A549 (cell line): ENCODE data around the gene TRAPPC2L. TPM values are rescaled to one million over a fixed set of nuclear protein-coding genes. Genes with fewer than 3 reads are reported as not detected.

Source experiments
- ATAC-seq, 2 experiments: fragments of 200-7000 bp in 1 of 2; fragments of >200 bp in 1 of 2; cut with Nextera tagmentation in 1 of 2; cut with Tn5 transposase in 1 of 2; 3 replicates each; pipeline versions ENCODE4 v1.8.0 to v1.9.1; 2018 to 2020; ENCODE audit warnings: mild to moderate bottlenecking in 1 of 2, moderate library complexity in 1 of 2
- CTCF ChIA-PET: fragments of 300-600 bp; sonication (Branson Sonifier 250); formaldehyde crosslinking; extraction: SDS; loops from one replicate; lab custom pipeline; 2021; ENCODE audit warnings: antibody characterized with exemption, inconsistent platforms; lab: Yijun Ruan, JAX
- POLR2A ChIA-PET: fragments of 350-600 bp; formaldehyde crosslinking; extraction: SDS; loops from one replicate; lab custom pipeline; 2021; ENCODE audit warnings: antibody characterized with exemption, inconsistent platforms; lab: Yijun Ruan, JAX
- DNase-seq, 2 experiments: peaks; one replicate each; pipeline versions ENCODE4 v3.0.0 to v3.0.0-alpha.2; 2011 to 2016; ENCODE audit warnings: low read depth in 1 of 2, low spot score in 1 of 2
- FAIRE-seq: peaks from 2 replicates; lab custom pipeline; 2011; peaks lifted over from hg19 to GRCh38; lab: Jason Lieb, UNC
- H3K27ac ChIP-seq, 2 experiments: fragments of >200 bp; sonication (Bioruptor Twin); formaldehyde crosslinking; 3 replicates each; pipeline ENCODE4 v1.5.1; 2016 to 2017
- H3K4me1 ChIP-seq: fragments of >200 bp; sonication (Bioruptor Twin); formaldehyde crosslinking; 3 replicates; pipeline ENCODE4 v1.6.1; 2016
- H3K4me2 ChIP-seq: fragments of >200 bp; sonication (Bioruptor Twin); formaldehyde crosslinking; 3 replicates; pipeline ENCODE4 v1.6.1; 2016
- H3K4me3 ChIP-seq: fragments of >200 bp; sonication (Bioruptor Twin); formaldehyde crosslinking; 3 replicates; pipeline ENCODE4 v1.5.1; 2016
- H3K9me3 ChIP-seq: fragments of >200 bp; sonication (Bioruptor Twin); formaldehyde crosslinking; 3 replicates; pipeline ENCODE4 v1.6.1; 2016
- BHLHE40 ChIP-seq: IDR thresholded peaks from 2 replicates; pipeline ENCODE4 v1.6.1; 2012; ENCODE audit warnings: low read depth, low read length, inconsistent platforms
- CBX2 ChIP-seq: fragments of 200-600 bp; sonication (generic); IDR thresholded peaks from 2 replicates; pipeline ENCODE4 v1.6.1; 2016; ENCODE audit warnings: low read depth, mild to moderate bottlenecking, borderline replicate concordance
- EHMT2 ChIP-seq: fragments of 200-600 bp; sonication (generic); IDR thresholded peaks from 2 replicates; pipeline ENCODE4 v1.6.1; 2016; ENCODE audit warnings: antibody characterized with exemption, low read depth, mild to moderate bottlenecking, moderate library complexity
- ESRRA ChIP-seq: fragments of 150-350 bp; IDR thresholded peaks from 2 replicates; pipeline ENCODE4 v1.6.1; 2014; ENCODE audit warnings: mild to moderate bottlenecking, low read length, borderline replicate concordance
- GATA3 ChIP-seq: IDR thresholded peaks from 2 replicates; pipeline ENCODE4 v1.6.1; 2012; ENCODE audit warnings: borderline replicate concordance
- HDAC2 ChIP-seq: fragments of 200-600 bp; sonication (generic); IDR thresholded peaks from 2 replicates; pipeline ENCODE4 v1.6.1; 2016
- KDM1A ChIP-seq: fragments of 200-600 bp; sonication (generic); IDR thresholded peaks from 2 replicates; pipeline ENCODE4 v1.6.1; 2016; ENCODE audit warnings: low read depth, mild to moderate bottlenecking
- KDM5A ChIP-seq: fragments of 200-600 bp; sonication (generic); IDR thresholded peaks from 2 replicates; pipeline ENCODE4 v1.6.1; 2016; ENCODE audit warnings: antibody characterized with exemption, mild to moderate bottlenecking
- MAFK ChIP-seq: fragments of 450-650 bp; IDR thresholded peaks from 2 replicates; pipeline ENCODE4 v1.6.1; 2014; ENCODE audit not compliant: partially characterized antibody
- NPAS2 ChIP-seq: fragments of 250-450 bp; sonication (Bioruptor Pico); IDR thresholded peaks from 2 replicates; pipeline ENCODE4 v1.8.0; 2022; ENCODE audit warnings: mild to moderate bottlenecking, moderate library complexity, borderline replicate concordance
- NR3C1 ChIP-seq: fragments of >200 bp; sonication (Bioruptor Twin); formaldehyde crosslinking; IDR thresholded peaks from 3 replicates; pipeline ENCODE4 v1.6.1; 2017
- PHF8 ChIP-seq: fragments of 200-600 bp; sonication (generic); IDR thresholded peaks from 2 replicates; pipeline ENCODE4 v1.6.1; 2016; ENCODE audit warnings: low read depth, mild to moderate bottlenecking, antibody characterized with exemption, moderate library complexity, borderline replicate concordance
- POLR2A ChIP-seq: IDR thresholded peaks from 2 replicates; pipeline ENCODE4 v1.6.1; 2012; ENCODE audit warnings: mild to moderate bottlenecking, low read length
- RAD21 ChIP-seq, 2 experiments: fragments of >200 bp in 1 of 2; sonication (Bioruptor Twin) in 1 of 2; formaldehyde crosslinking in 1 of 2; IDR thresholded peaks in 1 of 2; conservative IDR thresholded peaks in 1 of 2; 2 replicates in 1 of 2; 3 replicates in 1 of 2; pipeline ENCODE4 v1.6.1; 2012 to 2018; ENCODE audit warnings: inconsistent platforms in 1 of 2
- RARB ChIP-seq: fragments of 250-450 bp; sonication (Bioruptor Pico); IDR thresholded peaks from 2 replicates; pipeline ENCODE4 v1.8.0; 2021; ENCODE audit warnings: mild to moderate bottlenecking, moderate library complexity
- RFX5 ChIP-seq: fragments of 450-650 bp; IDR thresholded peaks from 2 replicates; pipeline ENCODE4 v1.7.1; 2014; ENCODE audit warnings: antibody characterized with exemption, mild to moderate bottlenecking, moderate library complexity
- RNF2 ChIP-seq: fragments of 200-600 bp; sonication (generic); IDR thresholded peaks from 2 replicates; pipeline ENCODE4 v1.6.1; 2016; ENCODE audit warnings: low read depth, mild to moderate bottlenecking, antibody characterized with exemption, moderate library complexity, borderline replicate concordance
- SREBF2 ChIP-seq: fragments of 450-650 bp; IDR thresholded peaks from 2 replicates; pipeline ENCODE4 v1.6.1; 2014; ENCODE audit warnings: mild to moderate bottlenecking, moderate library complexity
- TFCP2L1 ChIP-seq: fragments of 250-450 bp; sonication (Bioruptor Pico); IDR thresholded peaks from 2 replicates; pipeline ENCODE4 v1.5.0; 2021; ENCODE audit warnings: mild to moderate bottlenecking
- ZC3H11A ChIP-seq: fragments of 450-650 bp; IDR thresholded peaks from 2 replicates; pipeline ENCODE4 v1.6.1; 2014; ENCODE audit warnings: antibody characterized with exemption, mild to moderate bottlenecking
- ZFP36 ChIP-seq: fragments of 450-650 bp; IDR thresholded peaks from 2 replicates; pipeline ENCODE4 v1.6.1; 2014; ENCODE audit warnings: borderline replicate concordance; ENCODE audit not compliant: partially characterized antibody
- WGBS: methylation state at CpG from one replicate; pipeline ENCODE4 v1.1.6; 2017; ENCODE audit errors: missing lambda C conversion rate; 5-methylcytosine and 5-hydroxymethylcytosine counted together
- polyA plus RNA-seq, 4 experiments: library from polyadenylated mRNA; depleted of rRNA in 3 of 4; stranded (reverse); fragments of >200 nt; fragmentation: RNase III in 1 of 4; extraction: RNeasy Plus Mini Kit Qiagen cat#74134 plus additional on column Dnase treatment in 1 of 4; gene quantifications; 2 replicates in 3 of 4; 3 replicates in 1 of 4; pipeline ENCODE4 v1.2.3, GENCODE V29; 2011 to 2017
- TF ChIP-seq, protein P1 (sequence below): IDR thresholded peaks from 2 replicates; pipeline ENCODE4 v1.6.1; 2012
- TF ChIP-seq, protein P2 (sequence below): fragments of 450-650 bp; IDR thresholded peaks from 2 replicates; pipeline ENCODE4 v1.6.1; 2014; ENCODE audit warnings: antibody characterized with exemption
- TF ChIP-seq, protein P3 (sequence below): fragments of >200 bp; sonication (Bioruptor Twin); formaldehyde crosslinking; IDR thresholded peaks from 3 replicates; pipeline ENCODE4 v1.5.1; 2016
- TF ChIP-seq, protein P4 (sequence below): fragments of 150-350 bp; IDR thresholded peaks from 2 replicates; pipeline ENCODE4 v1.6.1; 2014; ENCODE audit warnings: low read depth, mild to moderate bottlenecking, low read length
- TF ChIP-seq, protein P5 (sequence below): fragments of >200 bp; sonication (Bioruptor Twin); formaldehyde crosslinking; IDR thresholded peaks from 3 replicates; pipeline ENCODE4 v1.6.1; 2016

The TRAPPC2L gene
- polyA plus RNA-seq, 2 of the 4 experiments (the other 2 are of a cell fraction), result 70.3 to 80.2 TPM

DNA sequence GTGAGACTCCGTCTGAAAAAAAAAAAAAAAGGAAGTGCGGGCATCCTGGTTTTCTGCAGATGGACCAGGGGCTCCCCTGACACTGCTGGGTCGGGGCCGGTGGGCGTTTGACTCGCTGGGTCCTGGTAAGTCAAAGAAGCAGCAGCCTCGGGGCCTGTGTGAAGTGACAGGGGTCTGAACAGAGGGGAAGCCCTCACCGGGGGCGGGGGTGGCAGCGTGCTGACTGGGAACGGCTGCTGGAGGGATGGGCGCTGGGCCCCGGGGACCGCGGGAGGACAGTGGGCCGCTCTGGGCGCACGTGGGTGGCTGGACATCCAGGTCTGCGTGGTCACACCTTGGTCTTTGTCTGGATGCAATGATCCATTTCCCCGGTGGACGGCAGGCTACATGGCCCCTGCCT is 8.4 kb upstream of the TRAPPC2L start:
- TF ChIP-seq ZFP36 (no peak), GATA3 (no peak), KDM1A (no peak), RARB (CRISPR knock-in tag) (no peak), POLR2A (no peak), RFX5 (no peak), PHF8 (no peak), CBX2 (no peak), ESRRA (no peak), SREBF2 (no peak), NPAS2 (no peak), HDAC2 (no peak), MAFK (no peak), RNF2 (no peak)
- TF ChIP-seq, protein P1, sequence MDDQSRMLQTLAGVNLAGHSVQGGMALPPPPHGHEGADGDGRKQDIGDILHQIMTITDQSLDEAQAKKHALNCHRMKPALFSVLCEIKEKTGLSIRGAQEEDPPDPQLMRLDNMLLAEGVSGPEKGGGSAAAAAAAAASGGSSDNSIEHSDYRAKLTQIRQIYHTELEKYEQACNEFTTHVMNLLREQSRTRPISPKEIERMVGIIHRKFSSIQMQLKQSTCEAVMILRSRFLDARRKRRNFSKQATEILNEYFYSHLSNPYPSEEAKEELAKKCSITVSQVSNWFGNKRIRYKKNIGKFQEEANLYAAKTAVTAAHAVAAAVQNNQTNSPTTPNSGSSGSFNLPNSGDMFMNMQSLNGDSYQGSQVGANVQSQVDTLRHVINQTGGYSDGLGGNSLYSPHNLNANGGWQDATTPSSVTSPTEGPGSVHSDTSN, result no peak
- TF ChIP-seq, protein P2, sequence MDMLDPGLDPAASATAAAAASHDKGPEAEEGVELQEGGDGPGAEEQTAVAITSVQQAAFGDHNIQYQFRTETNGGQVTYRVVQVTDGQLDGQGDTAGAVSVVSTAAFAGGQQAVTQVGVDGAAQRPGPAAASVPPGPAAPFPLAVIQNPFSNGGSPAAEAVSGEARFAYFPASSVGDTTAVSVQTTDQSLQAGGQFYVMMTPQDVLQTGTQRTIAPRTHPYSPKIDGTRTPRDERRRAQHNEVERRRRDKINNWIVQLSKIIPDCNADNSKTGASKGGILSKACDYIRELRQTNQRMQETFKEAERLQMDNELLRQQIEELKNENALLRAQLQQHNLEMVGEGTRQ, result no peak
- TF ChIP-seq, protein P3, sequence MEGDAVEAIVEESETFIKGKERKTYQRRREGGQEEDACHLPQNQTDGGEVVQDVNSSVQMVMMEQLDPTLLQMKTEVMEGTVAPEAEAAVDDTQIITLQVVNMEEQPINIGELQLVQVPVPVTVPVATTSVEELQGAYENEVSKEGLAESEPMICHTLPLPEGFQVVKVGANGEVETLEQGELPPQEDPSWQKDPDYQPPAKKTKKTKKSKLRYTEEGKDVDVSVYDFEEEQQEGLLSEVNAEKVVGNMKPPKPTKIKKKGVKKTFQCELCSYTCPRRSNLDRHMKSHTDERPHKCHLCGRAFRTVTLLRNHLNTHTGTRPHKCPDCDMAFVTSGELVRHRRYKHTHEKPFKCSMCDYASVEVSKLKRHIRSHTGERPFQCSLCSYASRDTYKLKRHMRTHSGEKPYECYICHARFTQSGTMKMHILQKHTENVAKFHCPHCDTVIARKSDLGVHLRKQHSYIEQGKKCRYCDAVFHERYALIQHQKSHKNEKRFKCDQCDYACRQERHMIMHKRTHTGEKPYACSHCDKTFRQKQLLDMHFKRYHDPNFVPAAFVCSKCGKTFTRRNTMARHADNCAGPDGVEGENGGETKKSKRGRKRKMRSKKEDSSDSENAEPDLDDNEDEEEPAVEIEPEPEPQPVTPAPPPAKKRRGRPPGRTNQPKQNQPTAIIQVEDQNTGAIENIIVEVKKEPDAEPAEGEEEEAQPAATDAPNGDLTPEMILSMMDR, result no peak
- Histone ChIP-seq H3K9me3 (no peaks in the 10 kb centered on the region), H3K27ac (no peak overlapping the region), H3K4me2 (no peak overlapping the region), H3K4me3 (no peak overlapping the region), H3K4me1 (no peaks in the 10 kb centered on the region)
- no peak for DNase-seq
- 88% methylated on average over 19 of the region's 21 CpGs for WGBS
- ChIA-PET POLR2A (interaction anchor here (0.6 kb wide), 1 partner anchor 51 kb away, joined by 5 read pairs; no protein-coding TSS in a partner anchor), CTCF (interaction anchor here (0.6 to 2.5 kb wide), 4 partner anchors 9 to 87 kb away, joined by 3 to 8 read pairs (median 3); no protein-coding TSS in a partner anchor)
- peak in 1 of 2 experiments; percentile 32; a peak in 1 of 6 replicates for ATAC-seq
- FAIRE-seq, result no peak

DNA sequence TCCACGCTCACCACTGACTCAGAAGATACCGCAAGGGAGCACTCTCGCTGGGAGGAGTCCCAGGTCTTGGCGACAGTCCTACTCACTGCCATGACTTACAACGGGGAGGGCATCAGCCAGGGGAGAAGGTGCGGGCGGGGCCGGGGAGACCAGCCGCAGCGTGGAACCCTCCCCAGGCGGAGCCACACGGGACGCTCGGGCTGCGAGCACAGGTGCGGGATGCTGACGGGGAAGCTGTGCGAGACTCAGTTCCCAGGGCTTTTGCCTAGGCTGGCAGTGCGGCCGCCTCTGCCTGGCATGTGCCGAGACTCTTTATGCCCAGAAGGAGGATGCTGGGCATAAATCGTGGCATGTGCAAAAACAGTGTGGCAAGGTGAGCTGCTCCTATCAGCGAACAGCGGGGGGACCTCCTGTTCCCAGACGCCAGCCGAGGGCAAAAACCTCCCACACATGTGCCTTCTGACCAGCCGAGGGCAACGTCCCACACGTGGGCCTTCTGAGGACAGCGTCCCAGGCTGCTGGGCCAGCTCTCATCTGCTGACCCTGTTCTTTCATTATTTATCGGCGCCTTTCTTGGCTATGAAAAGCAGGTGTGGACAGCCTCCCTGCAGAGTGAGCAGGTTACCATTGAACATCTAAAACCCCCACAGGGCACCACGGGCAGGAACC is 6.3 kb upstream of the TRAPPC2L start:
- POLR2A ChIA-PET, result interaction anchor here (1.5 kb wide), 1 partner anchor 39 kb away, joined by 3 read pairs; the partner anchor contains the start of gene APRT
- H3K27ac ChIP-seq, result no peak overlapping the region
- WGBS, result 93% methylated on average over 32 of the region's 33 CpGs
- H3K4me3 ChIP-seq, result no peak overlapping the region
- FAIRE-seq, result no peak
- no peak for TF ChIP-seq ZC3H11A
- no peak for TF ChIP-seq EHMT2
- TF ChIP-seq, protein P4, sequence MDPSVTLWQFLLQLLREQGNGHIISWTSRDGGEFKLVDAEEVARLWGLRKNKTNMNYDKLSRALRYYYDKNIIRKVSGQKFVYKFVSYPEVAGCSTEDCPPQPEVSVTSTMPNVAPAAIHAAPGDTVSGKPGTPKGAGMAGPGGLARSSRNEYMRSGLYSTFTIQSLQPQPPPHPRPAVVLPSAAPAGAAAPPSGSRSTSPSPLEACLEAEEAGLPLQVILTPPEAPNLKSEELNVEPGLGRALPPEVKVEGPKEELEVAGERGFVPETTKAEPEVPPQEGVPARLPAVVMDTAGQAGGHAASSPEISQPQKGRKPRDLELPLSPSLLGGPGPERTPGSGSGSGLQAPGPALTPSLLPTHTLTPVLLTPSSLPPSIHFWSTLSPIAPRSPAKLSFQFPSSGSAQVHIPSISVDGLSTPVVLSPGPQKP, result no peak
- TF ChIP-seq KDM5A, result no peak
- TF ChIP-seq BHLHE40, result no peak
- TF ChIP-seq, protein P5, sequence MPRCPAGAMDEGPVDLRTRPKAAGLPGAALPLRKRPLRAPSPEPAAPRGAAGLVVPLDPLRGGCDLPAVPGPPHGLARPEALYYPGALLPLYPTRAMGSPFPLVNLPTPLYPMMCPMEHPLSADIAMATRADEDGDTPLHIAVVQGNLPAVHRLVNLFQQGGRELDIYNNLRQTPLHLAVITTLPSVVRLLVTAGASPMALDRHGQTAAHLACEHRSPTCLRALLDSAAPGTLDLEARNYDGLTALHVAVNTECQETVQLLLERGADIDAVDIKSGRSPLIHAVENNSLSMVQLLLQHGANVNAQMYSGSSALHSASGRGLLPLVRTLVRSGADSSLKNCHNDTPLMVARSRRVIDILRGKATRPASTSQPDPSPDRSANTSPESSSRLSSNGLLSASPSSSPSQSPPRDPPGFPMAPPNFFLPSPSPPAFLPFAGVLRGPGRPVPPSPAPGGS, result no peak
- TF ChIP-seq RAD21 (conservative IDR thresholded peaks at IDR 0.05 in 1 of 2, IDR thresholded peaks at IDR 0.05 in 1 of 2), result no peak
- TF ChIP-seq TFCP2L1 (CRISPR knock-in tag), result no peak
- TF ChIP-seq NR3C1, result no peak
- CTCF ChIA-PET, result interaction anchor here (0.6 to 1.0 kb wide), 2 partner anchors 253 to 317 kb away, joined by 3 to 4 read pairs; no protein-coding TSS in a partner anchor
- no peaks in the 10 kb centered on the region for H3K9me3 ChIP-seq
- DNase-seq, result no peak
- no peak for ATAC-seq
- no peak overlapping the region for H3K4me2 ChIP-seq
- H3K4me1 ChIP-seq, result peaks cover 9% of the 10 kb centered on the region; the same call in 2 of the 3 replicates
